Transverse colon (tissue), 4 donors: ENCODE results near the gene FMO3.

Experiments
- CTCF ChIP-seq, 5 experiments: fragments of 200-600 bp in 3 of 5; fragments of 450-650 bp in 2 of 5; sonication (generic) in 3 of 5; IDR thresholded peaks; 1 replicate in 2 of 5; 2 replicates in 3 of 5; pipeline ENCODE4 v1.5.1; 2016 to 2017; ENCODE audit warnings: antibody characterized with exemption in 5 of 5, inconsistent platforms in 3 of 5, mild to moderate bottlenecking in 2 of 5, moderate library complexity in 1 of 5
- EP300 ChIP-seq: sonication (generic); formaldehyde crosslinking; IDR thresholded peaks from one replicate; pipeline ENCODE4 v1.6.1; 2017; ENCODE audit warnings: antibody characterized with exemption, low read depth
- POLR2A ChIP-seq: fragments of 450-650 bp; IDR thresholded peaks from one replicate; pipeline ENCODE4 v1.6.1; 2016; ENCODE audit warnings: antibody characterized with exemption, mild to moderate bottlenecking, moderate library complexity
- POLR2AphosphoS5 ChIP-seq, 3 donors: sonication (generic); formaldehyde crosslinking; IDR thresholded peaks; one replicate each; pipeline ENCODE4 v1.6.1; 2016; ENCODE audit warnings: antibody characterized with exemption in 3 of 3

GRCh38 chr1:171127099-171127498 is 36.4 kb downstream of the FMO3 start:
- no peak for TF ChIP-seq CTCF (IDR thresholded peaks at IDR 0.05)
- no peak for TF ChIP-seq POLR2A
- no peak for TF ChIP-seq POLR2AphosphoS5 (IDR thresholded peaks at IDR 0.05)
- TF ChIP-seq EP300, result no peak
